Measurements from ENCODE around the gene CBARP. TPM values are rescaled to one million over a fixed set of nuclear protein-coding genes. Genes with fewer than 3 reads are reported as not detected.

Gene CBARP
- total and polyA plus RNA-seq, 2 donors (not counting 1 experiment from before 2014, with no cell fraction given), result 0.31 to 1.5 TPM

- no peak for DNase-seq (ENCODE audit: low read depth in 2 of 2)
- H3K4me3 ChIP-seq (replicated peaks in 1 of 4; ENCODE audit: control extremely low read depth in 1 of 4, insufficient read depth in 1 of 4, low read depth in 3 of 4, low read length in 4 of 4), result peak overlapping the region in 1 of 4 experiments; percentile 69
- H3K9me3 ChIP-seq (ENCODE audit: control insufficient read depth, insufficient read depth, low read depth, low read length), result no peaks in the 10 kb centered on the region
- H3K4me1 ChIP-seq (ENCODE audit: control insufficient read depth, extremely low read depth, insufficient read depth, low read length), result peaks cover 41% of the 10 kb centered on the region
- peaks cover 40% of the 10 kb centered on the region for H3K36me3 ChIP-seq (ENCODE audit: control insufficient read depth, insufficient read depth, low read length)
- no peaks in the 10 kb centered on the region for H4K20me1 ChIP-seq (ENCODE audit: control insufficient read depth, extremely low read depth, insufficient read depth, low read length)
- peak overlapping the region; percentile 70 for H3K4me2 ChIP-seq (ENCODE audit: extremely low read depth, insufficient read depth, low read length)
- H3K27ac ChIP-seq (ENCODE audit: insufficient read depth, low read length), result peak overlapping the region; percentile 34
- H3K9ac ChIP-seq (ENCODE audit: insufficient read depth, low read length), result no peak overlapping the region
- peaks cover 60% of the 10 kb centered on the region for H3K79me2 ChIP-seq (ENCODE audit: control insufficient read depth, insufficient read depth, low read length)
- H2AFZ ChIP-seq (ENCODE audit: low read length), result no peak overlapping the region
- H3K27me3 ChIP-seq (ENCODE audit: control insufficient read depth, insufficient read depth, low read length), result no peaks in the 10 kb centered on the region
- no peak for TF ChIP-seq EZH2 (IDR thresholded peaks at IDR 0.05; ENCODE audit: low read length, missing control alignments)
- no peak for TF ChIP-seq CTCF (conservative IDR thresholded peaks at IDR 0.05 in 1 of 2, IDR thresholded peaks at IDR 0.05 in 1 of 2; ENCODE audit: low read depth in 1 of 2, low read length in 2 of 2)
Observed at GRCh38 chr19:1272423-1273262, 34.8 kb upstream of the CBARP start.

- Histone ChIP-seq H3K4me3 (replicated peaks in 1 of 4; ENCODE audit: control extremely low read depth in 1 of 4, insufficient read depth in 1 of 4, low read depth in 3 of 4, low read length in 4 of 4) (peak overlapping the region; percentile 0 to 89 (median 78)), H3K9ac (ENCODE audit: insufficient read depth, low read length) (no peak overlapping the region), H2AFZ (ENCODE audit: low read length) (no peak overlapping the region), H3K79me2 (ENCODE audit: control insufficient read depth, insufficient read depth, low read length) (peaks cover 59% of the 10 kb centered on the region), H3K4me2 (ENCODE audit: extremely low read depth, insufficient read depth, low read length) (peak overlapping the region; percentile 70), H3K27ac (ENCODE audit: insufficient read depth, low read length) (peak overlapping the region; percentile 34), H3K36me3 (ENCODE audit: control insufficient read depth, insufficient read depth, low read length) (peaks cover 36% of the 10 kb centered on the region), H3K4me1 (ENCODE audit: control insufficient read depth, extremely low read depth, insufficient read depth, low read length) (peaks cover 46% of the 10 kb centered on the region), H3K27me3 (ENCODE audit: control insufficient read depth, insufficient read depth, low read length) (no peaks in the 10 kb centered on the region), H4K20me1 (ENCODE audit: control insufficient read depth, extremely low read depth, insufficient read depth, low read length) (no peaks in the 10 kb centered on the region), H3K9me3 (ENCODE audit: control insufficient read depth, insufficient read depth, low read depth, low read length) (no peaks in the 10 kb centered on the region)
- DNase-seq (ENCODE audit: low read depth in 2 of 2), result no peak
- TF ChIP-seq CTCF (conservative IDR thresholded peaks at IDR 0.05 in 1 of 2, IDR thresholded peaks at IDR 0.05 in 1 of 2; ENCODE audit: low read depth in 1 of 2, low read length in 2 of 2), result no peak
- TF ChIP-seq EZH2 (IDR thresholded peaks at IDR 0.05; ENCODE audit: low read length, missing control alignments), result no peak
Observed at GRCh38 chr19:1271528-1272422, 34.0 kb upstream of the CBARP start.
